ENCODE measurements around the gene PDGFRB. TPM values are rescaled to one million over a fixed set of nuclear protein-coding genes. Genes with fewer than 3 reads are reported as not detected.

The PDGFRB gene
- total RNA-seq, 4 donors from 2014 or later, result 33.9 to 88.7 (median 41.7) TPM

- TF ChIP-seq CTCF (IDR thresholded peaks at IDR 0.05) (no peak), POLR2A (IDR thresholded peaks at IDR 0.05) (no peak)
- DNase-seq (ENCODE audit: low spot score in 2 of 2), result no peak
- H3K4me3 ChIP-seq (ENCODE audit: low read depth, poor library complexity, severe bottlenecking), result no peak within 1 kb of the TSS
- intact Hi-C loops (cut with DNase I; ENCODE audit: low total_unique reads), result no loop called here
- WGBS, 2 donors, result 4 to 12% methylated on average over 22 to 47 of the region's 58 CpGs
These were observed 34.3 kb upstream of the PDGFRB start, which contains the start of gene SLC6A7 for GRCh38 chr5:150189728-150190502. Gene SLC6A7, plus strand, starts transcription at chr5:150190062. Its CDS starts 266 bp downstream, at chr5:150190328.

- intact Hi-C loops (cut with DNase I; ENCODE audit: low total_unique reads), result no loop called here
- TF ChIP-seq CTCF (IDR thresholded peaks at IDR 0.05) (no peak), POLR2A (IDR thresholded peaks at IDR 0.05) (no peak)
- H3K4me3 ChIP-seq (ENCODE audit: low read depth, poor library complexity, severe bottlenecking), result no peak overlapping the region
- DNase-seq (ENCODE audit: low spot score in 2 of 2), result no peak
- WGBS, 2 donors, result 79 to 81% methylated on average over 3 of the region's 3 CpGs
These were observed 33.7 kb upstream of the PDGFRB start for GRCh38 chr5:150189326-150189725.

DNA sequence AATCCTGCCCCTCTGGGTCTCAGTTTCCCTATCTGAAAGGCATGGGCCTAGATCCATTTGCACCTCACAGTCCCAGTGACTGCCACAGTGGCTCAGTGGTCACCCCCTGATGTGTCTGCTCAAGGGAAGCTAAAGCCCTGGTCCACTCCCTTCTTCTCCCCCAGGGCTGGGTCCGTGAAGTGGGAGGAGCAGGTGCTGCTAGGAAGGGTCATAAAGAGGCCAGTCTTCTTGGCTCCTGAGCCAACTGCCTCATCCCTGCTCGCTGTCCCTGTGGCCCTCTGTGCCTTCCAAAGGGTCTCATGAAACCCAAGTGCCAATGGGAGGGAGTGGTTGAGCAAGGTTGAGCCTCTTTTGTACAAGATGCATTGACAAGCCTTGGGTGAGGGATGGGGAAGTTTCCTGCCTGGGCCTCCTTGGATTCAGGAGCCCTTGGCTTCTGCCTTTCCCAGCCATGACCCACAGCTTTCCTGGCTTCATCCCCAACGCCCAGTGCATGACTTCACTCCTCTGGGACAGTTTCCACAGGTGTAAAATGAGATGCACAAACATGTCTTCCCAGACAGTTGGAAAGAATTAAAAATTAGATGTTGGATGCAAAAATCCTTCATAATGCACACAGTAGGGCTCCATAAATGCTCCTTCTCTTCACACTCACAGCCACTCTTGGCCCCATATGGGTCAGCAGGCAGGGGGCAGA is 32.6 kb upstream of the PDGFRB start:
- intact Hi-C loops (cut with DNase I; ENCODE audit: low total_unique reads), result no loop called here
- no peak overlapping the region for H3K4me3 ChIP-seq (ENCODE audit: low read depth, poor library complexity, severe bottlenecking)
- TF ChIP-seq CTCF (IDR thresholded peaks at IDR 0.05) (no peak), POLR2A (IDR thresholded peaks at IDR 0.05) (no peak)
- no peak for DNase-seq (ENCODE audit: low spot score in 2 of 2)
- WGBS, 2 donors, result 52 to 65% methylated on average over 3 of the region's 3 CpGs

DNA sequence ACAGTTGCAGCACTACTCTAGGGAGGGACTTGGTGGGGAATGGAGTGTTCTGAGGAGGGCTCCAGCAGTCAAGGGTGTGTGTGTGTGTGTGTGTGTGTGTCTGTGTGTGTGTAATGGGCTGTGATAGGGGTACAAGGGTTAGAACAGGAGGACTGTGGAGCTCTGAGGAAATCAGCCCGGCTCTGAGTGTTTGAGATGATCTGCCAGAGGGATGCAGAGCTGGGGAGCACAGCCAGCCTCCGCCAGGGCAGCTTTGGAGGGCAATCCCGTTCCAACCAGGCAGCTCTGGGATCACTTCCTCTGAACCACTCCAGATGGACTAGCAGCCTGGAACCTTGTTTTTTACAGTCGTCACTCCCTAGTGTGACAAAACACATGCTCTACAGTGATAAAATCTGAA is 31.3 kb upstream of the PDGFRB start:
- intact Hi-C loops (cut with DNase I; ENCODE audit: low total_unique reads), result no loop called here
- 39 to 46% methylated on average over 4 of the region's 4 CpGs for WGBS, 2 donors
- DNase-seq (ENCODE audit: low spot score in 2 of 2), result no peak
- TF ChIP-seq POLR2A (IDR thresholded peaks at IDR 0.05) (no peak), CTCF (IDR thresholded peaks at IDR 0.05) (no peak)
- H3K4me3 ChIP-seq (ENCODE audit: low read depth, poor library complexity, severe bottlenecking), result no peak overlapping the region

DNA sequence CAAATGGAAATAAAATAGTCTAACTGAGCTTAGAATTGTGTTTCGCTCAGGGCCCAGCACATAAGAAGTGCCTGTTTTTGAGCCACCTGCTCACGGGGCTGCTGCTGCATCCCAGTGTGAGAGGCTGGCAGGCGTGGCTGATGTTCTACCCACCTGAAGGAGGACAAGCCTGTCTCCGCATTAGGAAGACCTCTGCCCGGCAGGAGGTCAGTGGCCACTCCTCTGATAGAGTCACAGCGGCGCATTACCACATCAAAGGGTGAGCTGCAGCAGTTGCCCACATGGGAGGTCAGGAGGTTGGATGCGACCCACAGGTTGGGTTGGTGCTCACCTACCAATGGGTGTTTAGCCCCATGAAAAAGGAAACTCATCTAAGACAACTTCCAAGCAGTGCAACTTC is 30.5 kb upstream of the PDGFRB start:
- WGBS, 2 donors, result 96 to 97% methylated on average over 8 of the region's 8 CpGs
- TF ChIP-seq POLR2A (IDR thresholded peaks at IDR 0.05), result no peak
- no peak overlapping the region for H3K4me3 ChIP-seq (ENCODE audit: low read depth, poor library complexity, severe bottlenecking)
- intact Hi-C loops (cut with DNase I; ENCODE audit: low total_unique reads), result no loop called here
- DNase-seq (ENCODE audit: low spot score in 2 of 2), result no peak
